HCT116 (cell line): ENCODE data around the gene NUP133. TPM values are rescaled to one million over a fixed set of nuclear protein-coding genes. Genes with fewer than 3 reads are reported as not detected.

Source experiments
- ATAC-seq: fragments of 200-7000 bp; cut with Tn5 transposase; 2 replicates; pipeline ENCODE4 v1.9.1; 2020; ENCODE audit warnings: mild to moderate bottlenecking, moderate library complexity
- Bru-seq: library from RNA; stranded (reverse); fragments of 400-500 nt; gene quantifications from one replicate; lab custom pipeline; 2021; lab: Mats Ljungman, UMichigan
- BruChase-seq, 2 experiments: library from RNA; stranded (reverse); fragments of 400-500 nt; gene quantifications; one replicate each; lab custom pipeline; 2021; lab: Mats Ljungman, UMichigan
- BruUV-seq: library from RNA; stranded (reverse); fragments of 400-500 nt; replicated peaks from 2 replicates; lab custom pipeline; 2021; lab: Mats Ljungman, UMichigan
- CTCF ChIA-PET: fragments of 300-600 bp; sonication (Branson Sonifier 250); formaldehyde crosslinking; loops from one replicate; lab custom pipeline; 2021; ENCODE audit warnings: antibody characterized with exemption; lab: Charles Lee
- POLR2A ChIA-PET: fragments of 300-600, 350-600 bp; sonication (Branson Sonifier 250); formaldehyde crosslinking; loops from one replicate; lab custom pipeline; 2021; ENCODE audit warnings: antibody characterized with exemption; lab: Charles Lee
- RAD21 ChIA-PET, 2 experiments: fragments of 300-600 bp; sonication (Branson Sonifier 250); formaldehyde crosslinking; loops; one replicate each; lab custom pipeline; 2023; ENCODE audit warnings: low total read pairs in 2 of 2; ENCODE audit not compliant: uncharacterized antibody in 2 of 2, unreplicated experiment in 2 of 2, low non-redundant PET in 1 of 2; lab: Charles Lee
- DNase-seq: peaks from one replicate; pipeline ENCODE4 v3.0.0-alpha.2; 2010; ENCODE audit warnings: low read depth, low spot score
- H2AFZ ChIP-seq: fragments of 200-600 bp; shearing (Covaris generic), sonication (generic); 2 replicates; pipeline ENCODE4 v1.6.1; 2017; ENCODE audit warnings: low read depth, mixed run types, mixed read lengths, antibody characterized with exemption, low read length; ENCODE audit not compliant: poor library complexity, severe bottlenecking
- H3K27ac ChIP-seq: 2 replicates; pipeline ENCODE4 v1.5.1; 2012; ENCODE audit warnings: low read depth, low read length
- H3K27me3 ChIP-seq: fragments of 200-600 bp; sonication (generic); 2 replicates; pipeline ENCODE4 v1.6.1; 2016; ENCODE audit warnings: mixed run types, low read length, mixed read lengths; ENCODE audit not compliant: insufficient read depth
- H3K36me3 ChIP-seq, 2 experiments: fragments of 200-500 bp in 1 of 2; fragments of 200-600 bp in 1 of 2; sonication (Bioruptor generic) in 1 of 2; sonication (generic) in 1 of 2; 2 replicates each; pipeline versions ENCODE4 v1.5.1 to v1.6.1; 2014 to 2016; ENCODE audit warnings: low read length in 2 of 2, inconsistent platforms in 1 of 2, mixed read lengths in 1 of 2, mixed run types in 1 of 2; ENCODE audit not compliant: insufficient read depth in 2 of 2, control insufficient read depth in 1 of 2
- H3K4me1 ChIP-seq, 2 experiments: fragments of 200-600 bp in 1 of 2; sonication (generic) in 1 of 2; 2 replicates each; pipeline versions ENCODE4 v1.5.1 to v1.6.1; 2012 to 2017; ENCODE audit warnings: low read length in 2 of 2, inconsistent platforms in 1 of 2, mild to moderate bottlenecking in 1 of 2, mixed read lengths in 1 of 2, mixed run types in 1 of 2, moderate library complexity in 1 of 2; ENCODE audit not compliant: insufficient read depth in 2 of 2, control insufficient read depth in 1 of 2
- H3K4me2 ChIP-seq: fragments of 200-600 bp; sonication (generic); 2 replicates; pipeline ENCODE4 v1.6.1; 2017; ENCODE audit warnings: mixed run types, low read length, mixed read lengths
- H3K4me3 ChIP-seq, 2 experiments: fragments of 200-600 bp in 1 of 2; sonication (generic) in 1 of 2; replicated peaks in 1 of 2; 2 replicates each; pipeline ENCODE4 v1.5.1; 2011 to 2016; ENCODE audit warnings: low read length in 2 of 2, control low read depth in 1 of 2, low read depth in 1 of 2, mild to moderate bottlenecking in 1 of 2, mixed read lengths in 1 of 2, mixed run types in 1 of 2
- H3K79me2 ChIP-seq: fragments of 200-600 bp; sonication (generic); 2 replicates; pipeline ENCODE4 v1.6.1; 2017; ENCODE audit warnings: mild to moderate bottlenecking, mixed run types, low read length, moderate library complexity, mixed read lengths; ENCODE audit not compliant: insufficient read depth
- H3K9ac ChIP-seq: fragments of 200-600 bp; sonication (generic); 2 replicates; pipeline ENCODE4 v1.6.1; 2016; ENCODE audit warnings: low read length, mixed read lengths
- H3K9me2 ChIP-seq: fragments of 200-600 bp; sonication (generic), shearing (Covaris generic); 2 replicates; pipeline ENCODE4 v1.6.1; 2017; ENCODE audit warnings: mixed run types, mild to moderate bottlenecking, moderate library complexity; ENCODE audit not compliant: insufficient read depth
- H3K9me3 ChIP-seq, 2 experiments: fragments of 200-500 bp in 1 of 2; fragments of 200-600 bp in 1 of 2; sonication (Bioruptor generic) in 1 of 2; sonication (generic) in 1 of 2; 2 replicates each; pipeline ENCODE4 v1.6.1; 2014 to 2017; ENCODE audit warnings: low read length in 2 of 2, mixed read lengths in 2 of 2, inconsistent platforms in 1 of 2, low read depth in 1 of 2, mild to moderate bottlenecking in 1 of 2, mixed run types in 1 of 2, moderate library complexity in 1 of 2; ENCODE audit not compliant: control insufficient read depth in 1 of 2, insufficient read depth in 1 of 2
- H4K20me1 ChIP-seq: fragments of 200-600 bp; sonication (generic), shearing (Covaris generic); 2 replicates; pipeline ENCODE4 v1.6.1; 2017; ENCODE audit warnings: mixed run types, mild to moderate bottlenecking, moderate library complexity; ENCODE audit not compliant: insufficient read depth
- ATF3 ChIP-seq: IDR thresholded peaks from 2 replicates; pipeline ENCODE4 v1.6.1; 2012
- CBX3 ChIP-seq: IDR thresholded peaks from 2 replicates; pipeline ENCODE4 v1.6.1; 2012; ENCODE audit warnings: low read depth
- CEBPB ChIP-seq: IDR thresholded peaks from 2 replicates; pipeline ENCODE4 v1.6.1; 2012; ENCODE audit warnings: low read depth
- EGR1 ChIP-seq: IDR thresholded peaks from 2 replicates; pipeline ENCODE4 v1.6.1; 2012; ENCODE audit warnings: low read depth
- ELF1 ChIP-seq: IDR thresholded peaks from 2 replicates; pipeline ENCODE4 v1.6.1; 2012; ENCODE audit warnings: low read depth, borderline replicate concordance
- EZH2 ChIP-seq: fragments of 200-600 bp; sonication (generic); IDR thresholded peaks from 2 replicates; pipeline ENCODE4 v1.6.1; 2017; ENCODE audit warnings: antibody characterized with exemption, mixed run types
- EZH2phosphoT487 ChIP-seq: fragments of 200-600 bp; IDR thresholded peaks from 2 replicates; pipeline ENCODE4 v1.6.1; 2018; ENCODE audit warnings: antibody characterized with exemption, borderline replicate concordance
- FOSL1 ChIP-seq: IDR thresholded peaks from 2 replicates; pipeline ENCODE4 v1.6.1; 2012; ENCODE audit warnings: low read depth
- JUND ChIP-seq: IDR thresholded peaks from 2 replicates; pipeline ENCODE4 v1.6.1; 2012
- MAX ChIP-seq: IDR thresholded peaks from 2 replicates; pipeline ENCODE4 v1.6.1; 2012
- POLR2A ChIP-seq: IDR thresholded peaks from 2 replicates; pipeline ENCODE4 v1.7.0; 2011; ENCODE audit warnings: borderline replicate concordance; ENCODE audit not compliant: insufficient read depth, insufficient read length; ENCODE audit errors: extremely low read depth
- RAD21 ChIP-seq: IDR thresholded peaks from 2 replicates; pipeline ENCODE4 v1.6.1; 2012; ENCODE audit warnings: low read depth, mild to moderate bottlenecking
- SP1 ChIP-seq: IDR thresholded peaks from 2 replicates; pipeline ENCODE4 v1.6.1; 2012; ENCODE audit warnings: low read depth
- SRF ChIP-seq: IDR thresholded peaks from 2 replicates; pipeline ENCODE4 v1.6.1; 2012; ENCODE audit warnings: low read depth
- YY1 ChIP-seq: IDR thresholded peaks from 2 replicates; pipeline ENCODE4 v1.6.1; 2011; ENCODE audit warnings: low read length, low read depth, moderate library complexity, mild to moderate bottlenecking; ENCODE audit not compliant: insufficient replicate concordance; ENCODE audit errors: extremely low read depth
- ZBTB33 ChIP-seq: IDR thresholded peaks from 2 replicates; pipeline ENCODE4 v1.6.1; 2011; ENCODE audit warnings: mild to moderate bottlenecking, low read length, moderate library complexity; ENCODE audit not compliant: insufficient replicate concordance; ENCODE audit errors: extremely low read depth
- ZFX ChIP-seq: fragments of 450-650 bp; IDR thresholded peaks from 2 replicates; pipeline ENCODE4 v1.6.1; 2017
- ZNF274 ChIP-seq: fragments of 200-500 bp; sonication (Bioruptor generic); IDR thresholded peaks from 2 replicates; pipeline ENCODE4 v1.6.1; 2014; ENCODE audit warnings: mild to moderate bottlenecking, low read depth, low read length, inconsistent platforms
- intact Hi-C: fragments of 100-400 bp; cut with micrococcal nuclease; formaldehyde crosslinking; loops from 2 replicates; pipeline ENCODE4 v1.10.0; 2022
- long read RNA-seq: library from polyadenylated mRNA; unstranded; transcript quantifications from one replicate; pipeline ENCODE4 v2.0.0, GENCODE V29; 2021; ENCODE audit not compliant: unreplicated experiment
- polyA plus RNA-seq: library from polyadenylated mRNA; unstranded; fragments of >200 nt; gene quantifications from 2 replicates; pipeline ENCODE4 v1.2.1, GENCODE V29; 2012; ENCODE audit warnings: missing spikeins
- total RNA-seq: library from RNA; stranded (reverse); gene quantifications from one replicate; pipeline ENCODE4 v1.2.1, GENCODE V29; 2021; ENCODE audit not compliant: unreplicated experiment
- TF ChIP-seq, protein P1 (sequence below): IDR thresholded peaks from 2 replicates; pipeline ENCODE4 v1.6.1; 2012; ENCODE audit warnings: low read depth

NUP133 gene
- total RNA-seq (52.5 TPM), Bru-seq, nascent RNA (percentile 79 among the genes with signal in this experiment), BruChase-seq, experiment 1, labeled RNA remaining after a 6-hour chase (percentile 80 among the genes with signal in this experiment), BruChase-seq, experiment 2, labeled RNA remaining after a 2-hour chase (percentile 72 among the genes with signal in this experiment)
- 10.2 and 14.6 TPM in 2 replicates for polyA plus RNA-seq
- long read RNA-seq, full-length matches to known transcripts, result 119 of 154 reads
- long read RNA-seq, partial matches to known transcripts, result 14 of 154 reads
- long read RNA-seq, other reads (novel, unspliced or antisense), result 21 of 154 reads

DNA sequence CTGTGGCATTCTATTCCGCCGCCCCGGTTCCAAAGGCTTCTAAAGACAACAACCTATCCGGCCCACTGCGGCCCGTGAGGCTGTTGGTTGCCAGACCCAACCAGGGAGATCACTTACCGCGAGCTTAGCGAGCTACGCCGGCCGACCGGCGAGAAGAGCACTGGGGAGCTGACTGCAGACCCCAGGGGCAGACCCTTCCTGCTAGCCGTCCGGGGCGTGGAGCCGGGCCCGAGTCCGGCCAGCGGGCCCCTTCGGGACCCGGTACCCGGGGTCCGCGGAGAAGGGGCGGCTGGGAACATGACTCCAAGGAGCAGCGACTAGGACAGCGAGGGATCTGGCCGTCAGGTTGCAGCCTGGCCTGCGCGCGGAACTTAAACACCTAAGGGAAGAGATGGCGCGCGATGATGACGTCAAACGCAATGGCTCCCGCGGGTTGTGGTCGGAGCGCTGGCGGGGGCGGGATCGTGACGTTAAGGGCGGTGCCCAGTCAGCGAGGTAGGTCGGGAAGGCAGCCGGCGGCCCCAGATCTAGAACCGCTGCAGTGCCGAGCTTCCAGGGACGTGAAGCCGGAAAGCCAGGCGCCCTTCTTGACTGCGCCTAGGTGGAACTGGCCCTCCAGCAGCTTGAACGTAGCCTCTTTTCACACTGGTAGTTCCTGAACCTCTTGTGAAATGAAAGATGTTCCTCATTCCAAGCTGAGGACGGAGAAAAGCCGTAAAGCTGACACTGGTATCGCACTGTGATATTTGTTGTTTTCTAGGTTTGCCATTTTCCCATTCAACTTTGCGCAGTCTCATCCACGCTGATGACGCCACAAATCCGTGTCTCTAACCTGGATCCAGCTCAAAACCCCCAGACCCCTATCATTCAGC is at the start of gene NUP133:
TSS of gene NUP133 (minus strand) at position 391 of the 872 bp plus-strand sequence. CDS start at position 299, 92 bp downstream.
- Histone ChIP-seq H3K9ac (peak within 1 kb of the TSS; percentile 96), H3K4me2 (peak within 1 kb of the TSS; percentile 96), H4K20me1 (no peaks in the 10 kb centered on the region), H3K9me3 (no peaks in the 10 kb centered on the region), H3K36me3 (peaks cover 5 to 6% of the 10 kb centered on the region in 2 experiments; a peak in 1 of 4 replicates), H3K27me3 (no peaks in the 10 kb centered on the region), H3K4me1 (peaks cover 5 to 20% of the 10 kb centered on the region in 2 experiments; a peak in 3 of 4 replicates), H3K27ac (peak within 1 kb of the TSS; percentile 53), H3K4me3 (peak within 1 kb of the TSS; percentile 66 to 86), H2AFZ (peak within 1 kb of the TSS; percentile 34), H3K79me2 (peaks cover 43% of the 10 kb centered on the region), H3K9me2 (no peaks in the 10 kb centered on the region)
- ChIA-PET RAD21 (no interaction called here), POLR2A (interaction anchor here (1.0 to 2.4 kb wide), 3 partner anchors 26 to 249 kb away, joined by 4 to 6 read pairs (median 4); partner anchors contain the start of gene ABCB10), CTCF (interaction anchor here (0.6 to 1.7 kb wide), 5 partner anchors 9 to 250 kb away, joined by 3 to 5 read pairs (median 4); partner anchors contain the start of gene ABCB10)
- TSS peak; percentile 95 for BruUV-seq
- intact Hi-C loops, result no loop called here
- peak; percentile 96 for ATAC-seq
- DNase-seq, result peak; percentile 97
- TF ChIP-seq RAD21 (no peak), ZFX (peak; percentile 86), JUND (no peak), POLR2A (peak; percentile 87), SRF (peak; percentile 91), ATF3 (no peak), ZNF274 (no peak), YY1 (peak; percentile 95), ELF1 (no peak; the same call in 1 of the 2 replicates), CBX3 (peak; percentile 73; the same call in 1 of the 2 replicates), MAX (peak; percentile 78), ZBTB33 (peak; percentile 76), EGR1 (peak; percentile 97), CEBPB (no peak), SP1 (peak; percentile 75; the same call in 1 of the 2 replicates), EZH2phosphoT487 (no peak), FOSL1 (no peak), EZH2 (no peak)
- TF ChIP-seq, protein P1, sequence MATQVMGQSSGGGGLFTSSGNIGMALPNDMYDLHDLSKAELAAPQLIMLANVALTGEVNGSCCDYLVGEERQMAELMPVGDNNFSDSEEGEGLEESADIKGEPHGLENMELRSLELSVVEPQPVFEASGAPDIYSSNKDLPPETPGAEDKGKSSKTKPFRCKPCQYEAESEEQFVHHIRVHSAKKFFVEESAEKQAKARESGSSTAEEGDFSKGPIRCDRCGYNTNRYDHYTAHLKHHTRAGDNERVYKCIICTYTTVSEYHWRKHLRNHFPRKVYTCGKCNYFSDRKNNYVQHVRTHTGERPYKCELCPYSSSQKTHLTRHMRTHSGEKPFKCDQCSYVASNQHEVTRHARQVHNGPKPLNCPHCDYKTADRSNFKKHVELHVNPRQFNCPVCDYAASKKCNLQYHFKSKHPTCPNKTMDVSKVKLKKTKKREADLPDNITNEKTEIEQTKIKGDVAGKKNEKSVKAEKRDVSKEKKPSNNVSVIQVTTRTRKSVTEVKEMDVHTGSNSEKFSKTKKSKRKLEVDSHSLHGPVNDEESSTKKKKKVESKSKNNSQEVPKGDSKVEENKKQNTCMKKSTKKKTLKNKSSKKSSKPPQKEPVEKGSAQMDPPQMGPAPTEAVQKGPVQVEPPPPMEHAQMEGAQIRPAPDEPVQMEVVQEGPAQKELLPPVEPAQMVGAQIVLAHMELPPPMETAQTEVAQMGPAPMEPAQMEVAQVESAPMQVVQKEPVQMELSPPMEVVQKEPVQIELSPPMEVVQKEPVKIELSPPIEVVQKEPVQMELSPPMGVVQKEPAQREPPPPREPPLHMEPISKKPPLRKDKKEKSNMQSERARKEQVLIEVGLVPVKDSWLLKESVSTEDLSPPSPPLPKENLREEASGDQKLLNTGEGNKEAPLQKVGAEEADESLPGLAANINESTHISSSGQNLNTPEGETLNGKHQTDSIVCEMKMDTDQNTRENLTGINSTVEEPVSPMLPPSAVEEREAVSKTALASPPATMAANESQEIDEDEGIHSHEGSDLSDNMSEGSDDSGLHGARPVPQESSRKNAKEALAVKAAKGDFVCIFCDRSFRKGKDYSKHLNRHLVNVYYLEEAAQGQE, result no peak
